HUDEP-2 (cell line): ENCODE measurements around the gene NDUFB10.
"Not testable (repeated sequence)": the region's sequence is repeated elsewhere in the genome, so short reads cannot be mapped to it uniquely, and the experiment has no call there.

Experiments used
- DNase-seq, 76 experiments: peaks; one replicate each; lab custom pipeline; 2025; ENCODE audit not compliant: unreplicated experiment in 76 of 76; lab: John Stamatoyannopoulos, UW

The NDUFB10 gene

DNA sequence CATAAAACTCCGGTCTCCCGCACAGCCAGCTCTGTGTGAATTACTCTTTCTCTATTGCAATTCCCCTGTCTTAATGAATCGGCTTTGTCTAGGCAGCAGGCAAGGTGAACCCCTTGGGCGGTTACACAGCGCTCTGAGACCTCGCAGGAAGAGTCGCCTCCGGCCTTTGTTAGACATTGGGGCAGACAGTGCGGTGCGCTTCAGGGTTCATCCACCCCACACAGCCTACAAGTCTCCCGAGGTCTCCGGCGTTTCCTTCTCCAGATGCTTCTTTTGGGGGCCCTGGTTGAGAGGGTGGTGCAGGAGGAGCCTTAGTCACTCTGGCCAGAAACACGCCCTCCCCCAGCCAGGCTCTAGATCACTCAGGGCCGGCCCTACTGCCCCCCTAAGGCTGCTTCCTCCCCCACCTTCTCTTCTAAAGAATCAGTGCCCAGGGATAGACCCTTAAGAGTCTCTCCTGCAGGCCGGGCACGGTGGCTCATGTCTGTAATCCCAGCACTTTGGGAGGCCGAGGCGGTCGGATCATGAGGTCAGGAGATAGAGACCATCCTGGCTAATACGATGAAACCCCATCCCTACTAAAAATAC, 14.6 kb upstream of the NDUFB10 start:
- no peak for DNase-seq

DNA sequence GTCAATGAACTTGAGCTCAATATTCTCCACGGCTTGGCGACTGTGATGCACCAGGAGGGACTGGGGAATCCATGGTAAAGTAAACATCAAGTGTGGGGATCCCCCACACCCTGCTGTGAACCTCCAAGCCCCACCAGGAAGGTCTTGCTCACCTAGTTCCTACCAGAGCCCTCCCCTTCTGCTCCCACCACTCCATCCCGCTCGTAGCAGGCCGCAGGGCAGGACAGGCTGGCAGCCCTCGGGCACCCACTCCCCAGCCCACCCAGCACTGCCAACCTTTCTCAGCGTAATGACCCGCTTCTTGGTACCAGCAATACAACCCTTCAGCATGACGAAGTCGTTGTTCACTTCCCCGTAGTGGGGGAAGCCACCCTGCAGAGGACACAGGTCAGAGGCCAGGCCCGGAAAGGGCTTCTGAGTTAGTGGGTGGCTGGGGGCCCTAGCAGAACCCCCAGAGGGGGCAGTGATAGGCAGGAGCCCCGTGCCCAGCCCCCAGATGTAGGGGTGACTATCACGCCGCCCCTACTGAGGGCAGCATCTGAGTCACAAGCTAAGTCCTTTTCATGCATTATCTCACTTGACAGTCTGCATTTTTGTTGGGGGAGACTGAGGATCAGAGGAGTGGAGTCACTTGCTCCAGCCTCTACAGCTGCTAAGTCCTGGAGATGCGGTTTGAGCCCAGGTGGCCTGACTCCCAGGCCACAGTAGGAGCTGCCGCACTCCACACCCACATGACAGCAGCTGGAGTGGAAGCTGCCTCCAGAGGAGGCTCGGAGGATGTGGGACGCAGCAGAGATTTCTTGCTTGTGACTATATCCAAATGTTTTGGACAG, 13.6 kb upstream of the NDUFB10 start:
- DNase-seq = peak in 1 of 76 experiments; percentile 15

DNA sequence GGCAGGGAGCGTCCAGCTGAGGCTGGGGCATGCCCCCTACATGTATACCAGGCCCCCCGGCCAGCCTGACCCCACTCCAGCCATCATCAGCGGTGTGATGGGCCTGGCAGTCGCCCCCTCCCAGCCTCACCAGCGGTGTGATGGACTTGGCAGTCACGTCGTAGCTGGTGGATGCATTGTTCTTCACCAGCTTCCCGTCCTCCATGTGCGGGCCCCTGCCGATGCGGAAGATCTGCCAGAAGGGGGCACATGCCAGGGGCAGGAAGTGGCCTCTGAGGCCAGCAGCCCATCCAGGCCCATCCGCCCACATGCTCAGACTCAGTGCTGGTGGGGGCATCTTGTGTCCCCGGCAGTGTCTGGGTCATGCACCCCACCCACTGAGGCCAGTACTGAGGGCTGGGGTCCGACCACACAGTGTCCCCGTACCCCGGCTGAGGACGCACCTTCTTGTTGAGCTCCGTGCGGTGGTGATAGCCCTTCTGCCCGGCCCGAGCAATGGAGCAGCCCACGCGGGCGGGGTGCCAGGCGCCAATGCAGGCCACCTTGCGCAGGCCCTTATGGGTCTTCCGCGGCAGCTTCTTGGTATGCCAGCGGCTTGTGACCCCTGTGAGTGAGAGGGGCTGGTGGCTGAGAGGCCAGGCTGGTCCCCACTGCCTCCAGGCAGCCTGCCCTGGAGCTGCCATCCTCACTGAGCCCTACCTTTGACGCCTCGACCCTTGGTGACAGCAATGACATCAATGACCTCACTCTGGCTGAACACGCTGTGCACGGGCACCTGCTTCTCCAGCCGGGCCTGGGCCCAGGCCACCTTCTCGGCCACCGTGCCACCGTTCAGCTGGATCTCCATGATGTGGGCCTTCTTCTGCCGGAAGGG, 12.6 kb upstream of the NDUFB10 start:
- DNase-seq = no peak

DNA sequence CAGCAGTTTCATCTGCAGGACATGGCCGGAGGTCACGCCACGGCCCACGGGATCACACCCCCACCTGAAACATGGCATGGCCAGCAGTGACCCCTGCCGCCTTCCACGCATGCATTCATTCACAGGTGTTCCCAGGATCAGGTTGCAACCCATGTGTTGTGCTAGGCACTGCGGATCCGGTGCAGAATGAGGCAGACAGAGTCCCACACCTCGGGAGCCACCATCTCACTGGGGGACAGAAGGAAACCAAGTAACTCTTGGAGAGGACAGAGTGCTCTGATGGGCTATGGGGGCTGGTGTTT, 12.0 kb upstream of the NDUFB10 start:
- no peak for DNase-seq

DNA sequence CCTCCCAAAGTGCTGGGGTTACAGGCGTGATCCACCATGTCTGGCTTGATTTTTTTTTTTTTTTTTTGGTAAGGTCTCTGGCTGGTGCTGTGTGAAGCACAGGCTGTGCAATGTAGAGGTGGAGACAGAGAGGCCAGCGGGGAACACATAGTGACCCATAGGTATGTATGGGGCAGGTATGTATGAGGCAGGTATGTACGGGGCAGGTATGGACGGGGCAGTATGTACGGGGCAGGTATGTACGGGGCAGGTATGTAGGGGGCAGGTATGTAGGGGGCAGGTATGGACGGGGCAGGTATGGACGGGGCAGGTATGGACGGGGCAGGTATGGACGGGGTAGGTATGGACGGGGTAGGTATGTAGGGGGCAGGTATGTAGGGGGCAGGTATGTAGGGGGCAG, 9.8 kb upstream of the NDUFB10 start:
- DNase-seq = no peak

DNA sequence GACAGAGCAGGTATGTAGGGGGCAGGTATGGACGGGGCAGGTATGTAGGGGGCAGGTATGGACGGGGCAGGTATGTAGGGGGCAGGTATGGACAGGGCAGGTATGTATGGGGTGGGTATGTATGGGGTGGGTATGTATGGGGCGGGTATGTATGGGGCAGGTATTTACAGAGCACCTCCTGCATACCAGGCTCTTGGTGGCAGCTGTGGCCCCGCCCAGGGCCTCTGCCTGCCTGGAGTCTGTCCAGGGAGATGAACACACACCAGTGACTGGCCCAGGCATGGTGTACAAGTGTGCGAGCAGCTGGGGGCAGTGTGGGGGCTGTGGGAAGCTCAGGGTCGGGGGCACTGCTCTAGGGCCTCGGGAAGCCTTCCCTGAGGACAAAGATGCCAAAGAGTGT, 9.3 kb upstream of the NDUFB10 start:
- peak in 8 of 76 experiments; percentile 2 to 38 (median 16) for DNase-seq

DNA sequence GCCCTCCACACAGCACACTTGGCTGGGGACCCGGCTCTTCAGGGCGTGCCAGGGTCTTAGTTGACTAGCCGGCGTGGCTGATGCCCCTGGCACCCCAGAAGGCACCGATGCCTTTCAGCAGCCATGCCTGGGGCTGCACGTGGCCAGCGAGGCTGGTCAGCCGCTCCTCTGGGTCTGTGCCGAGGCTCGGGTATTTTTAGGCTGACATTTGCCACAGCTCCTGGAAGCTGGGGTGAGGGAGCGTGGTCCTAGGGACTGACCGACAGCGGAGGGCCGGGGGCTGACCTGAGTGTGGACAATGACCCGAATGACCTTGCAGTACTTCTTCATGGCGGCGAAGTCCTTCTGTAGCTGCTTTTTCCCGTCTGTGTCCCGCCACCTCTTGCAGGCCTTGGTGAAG, 8.8 kb upstream of the NDUFB10 start:
- DNase-seq = no peak

DNA sequence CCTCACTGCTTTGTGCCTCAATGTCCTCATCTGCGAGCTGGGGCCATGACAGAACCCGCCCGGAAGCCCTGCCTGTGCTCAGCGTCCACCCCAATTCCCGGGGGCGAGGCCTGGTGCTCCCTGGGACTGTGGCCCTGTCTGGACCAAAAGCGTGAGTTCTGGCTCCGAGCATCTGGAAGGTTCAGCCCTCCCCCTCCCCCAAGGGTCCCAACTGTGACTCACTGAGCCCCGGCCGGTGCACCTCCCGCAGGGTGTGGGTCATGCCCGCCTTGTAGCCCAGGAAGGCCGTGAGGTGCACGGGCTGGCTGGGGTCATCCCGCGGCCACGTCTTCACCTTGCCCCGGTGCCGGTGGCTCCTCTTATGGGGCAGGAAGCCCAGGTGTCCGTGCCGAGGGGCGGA, 5.6 kb upstream of the NDUFB10 start:
- DNase-seq = no peak

DNA sequence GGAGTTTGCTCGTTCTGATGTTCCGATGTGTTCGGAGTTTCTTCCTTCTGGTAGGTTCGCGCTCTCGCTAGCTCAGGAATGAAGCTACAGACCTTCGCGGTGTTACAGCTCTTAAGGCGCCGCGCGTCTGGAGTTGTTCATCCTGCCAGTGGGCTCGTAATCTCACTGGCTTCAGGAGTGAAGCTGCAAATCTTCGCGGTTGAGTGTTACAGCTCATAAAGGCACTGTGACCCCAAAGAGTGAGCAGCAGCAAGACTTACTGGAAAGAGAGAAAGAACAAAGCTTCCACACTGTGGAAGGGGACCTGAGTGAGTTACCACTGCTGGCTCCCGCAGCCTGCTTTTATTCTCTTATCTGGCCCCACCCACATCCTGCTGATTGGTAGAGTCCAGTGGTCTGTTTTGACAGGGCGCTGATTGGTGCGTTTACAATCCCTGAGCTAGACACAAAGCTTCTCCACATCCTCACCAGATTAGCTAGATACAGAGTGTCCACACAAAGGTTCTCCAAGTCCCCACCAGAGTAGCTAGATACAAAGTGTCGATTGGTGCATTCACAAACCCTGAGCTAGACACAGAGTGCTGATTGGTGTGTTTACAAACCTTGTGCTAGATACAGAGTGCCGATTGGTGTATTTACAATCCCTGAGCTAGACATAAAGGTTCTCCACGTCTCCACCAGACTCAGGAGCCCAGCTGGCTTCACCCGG, 1.8 kb upstream of the NDUFB10 start:
- not testable (repeated sequence) for DNase-seq

DNA sequence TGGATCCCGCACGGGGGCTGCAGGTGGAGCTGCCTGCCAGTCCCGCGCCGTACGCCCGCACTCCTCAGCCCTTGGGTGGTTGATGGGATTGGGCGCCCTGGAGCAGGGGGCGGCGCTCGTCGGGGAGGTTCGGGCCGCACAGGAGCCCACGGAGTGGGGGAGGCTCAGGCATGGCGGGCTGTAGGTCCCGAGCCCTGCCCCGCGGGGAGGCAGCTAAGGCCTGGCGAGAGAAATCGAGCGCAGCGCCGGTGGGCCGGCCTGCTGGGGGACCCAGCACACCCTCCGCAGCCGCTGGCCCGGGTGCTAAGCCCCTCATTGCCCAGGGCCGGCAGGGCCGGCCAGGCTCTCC, 1.2 kb upstream of the NDUFB10 start:
- not testable (repeated sequence) for DNase-seq

DNA sequence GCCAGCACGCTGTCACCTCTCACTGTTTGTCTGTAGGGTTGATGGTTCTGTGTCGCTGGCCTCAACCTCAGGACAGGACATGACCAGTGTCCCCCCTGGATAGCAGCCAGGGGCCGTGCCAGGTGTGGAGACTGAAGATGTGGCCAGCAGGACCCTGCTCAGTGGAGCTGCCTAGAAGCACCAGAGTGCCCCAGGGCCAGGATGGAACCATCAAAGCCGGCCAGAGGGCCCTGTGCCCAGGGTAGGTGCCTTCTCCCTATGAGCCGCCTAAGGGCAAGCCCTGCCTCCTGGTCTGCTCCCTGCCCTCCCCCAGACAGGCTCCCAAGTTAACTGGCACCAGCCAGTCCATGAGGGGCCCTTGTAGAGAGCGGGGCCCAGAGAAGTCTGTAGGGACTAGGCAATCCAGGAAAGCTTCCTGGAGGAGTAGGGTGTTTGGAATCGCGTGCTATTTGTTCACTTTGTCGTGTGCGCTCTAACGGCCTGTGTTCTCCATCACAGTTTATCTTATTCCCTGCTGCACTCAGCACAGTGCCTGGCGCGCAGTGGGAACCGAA, 546 bp upstream of the NDUFB10 start:
- no peak for DNase-seq

DNA sequence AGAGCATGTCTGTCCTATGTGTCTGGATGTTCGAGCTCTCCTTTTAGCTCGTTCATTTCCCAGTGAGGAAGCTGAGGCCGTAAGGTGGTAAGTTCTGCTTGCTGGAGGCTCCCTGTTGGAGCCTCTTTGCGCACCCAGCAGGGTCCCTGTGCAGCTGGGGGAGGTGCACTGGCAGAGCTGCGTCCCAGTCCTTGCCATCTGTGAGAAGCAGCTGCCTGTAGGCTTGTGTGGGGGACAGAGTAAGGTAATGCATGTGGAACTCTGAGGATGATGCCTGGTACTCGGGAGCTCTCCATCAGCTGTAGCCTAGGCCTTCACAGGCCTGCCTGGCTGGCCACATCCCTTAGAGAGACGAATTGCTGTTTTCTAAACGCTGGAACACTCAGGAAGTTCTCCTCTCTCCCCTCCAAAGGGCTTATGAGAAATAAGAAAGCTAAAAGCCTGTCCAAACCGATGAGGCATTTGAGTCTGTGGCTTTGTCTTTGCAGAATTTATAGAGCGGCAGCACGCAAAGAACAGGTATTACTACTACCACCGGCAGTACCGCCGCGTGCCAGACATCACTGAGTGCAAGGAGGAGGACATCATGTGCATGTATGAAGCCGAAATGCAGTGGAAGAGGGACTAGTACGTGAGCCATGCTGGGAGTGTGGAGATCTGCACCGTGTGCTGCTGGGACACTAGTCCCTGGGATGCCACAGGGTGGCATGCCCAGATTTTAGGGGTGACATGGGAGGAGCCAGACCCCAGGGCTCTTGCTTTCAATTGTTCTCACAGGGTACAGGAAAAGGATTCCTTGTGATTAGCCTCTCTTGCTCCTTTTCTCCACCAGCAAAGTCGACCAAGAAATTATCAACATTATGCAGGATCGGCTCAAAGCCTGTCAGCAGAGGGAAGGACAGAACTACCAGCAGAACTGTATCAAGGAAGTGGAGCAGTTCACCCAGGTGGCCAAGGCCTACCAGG, 1.6 kb downstream of the NDUFB10 start:
- peak in 61 of 76 experiments; percentile 20 to 79 (median 51) for DNase-seq

DNA sequence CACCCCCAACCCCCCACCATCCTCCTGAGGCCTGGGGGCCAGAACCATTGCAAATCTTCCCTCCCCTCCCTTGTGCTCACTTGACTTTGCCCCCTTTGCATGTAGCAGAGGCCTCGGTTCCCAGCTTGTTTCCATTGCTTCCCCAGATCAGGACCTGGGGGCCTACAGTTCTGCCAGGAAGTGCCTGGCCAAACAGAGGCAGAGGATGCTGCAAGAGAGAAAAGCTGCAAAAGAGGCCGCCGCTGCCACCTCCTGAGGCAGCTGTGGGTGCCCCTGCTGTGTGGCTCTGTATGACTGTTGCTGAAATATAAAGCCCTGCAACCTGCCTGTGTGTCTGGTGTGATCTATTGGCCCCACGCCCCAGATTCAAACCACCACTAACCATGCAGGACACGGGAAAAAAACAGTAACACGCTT, 2.3 kb downstream of the NDUFB10 start:
- peak in 9 of 76 experiments; percentile 22 to 54 (median 51) for DNase-seq

DNA sequence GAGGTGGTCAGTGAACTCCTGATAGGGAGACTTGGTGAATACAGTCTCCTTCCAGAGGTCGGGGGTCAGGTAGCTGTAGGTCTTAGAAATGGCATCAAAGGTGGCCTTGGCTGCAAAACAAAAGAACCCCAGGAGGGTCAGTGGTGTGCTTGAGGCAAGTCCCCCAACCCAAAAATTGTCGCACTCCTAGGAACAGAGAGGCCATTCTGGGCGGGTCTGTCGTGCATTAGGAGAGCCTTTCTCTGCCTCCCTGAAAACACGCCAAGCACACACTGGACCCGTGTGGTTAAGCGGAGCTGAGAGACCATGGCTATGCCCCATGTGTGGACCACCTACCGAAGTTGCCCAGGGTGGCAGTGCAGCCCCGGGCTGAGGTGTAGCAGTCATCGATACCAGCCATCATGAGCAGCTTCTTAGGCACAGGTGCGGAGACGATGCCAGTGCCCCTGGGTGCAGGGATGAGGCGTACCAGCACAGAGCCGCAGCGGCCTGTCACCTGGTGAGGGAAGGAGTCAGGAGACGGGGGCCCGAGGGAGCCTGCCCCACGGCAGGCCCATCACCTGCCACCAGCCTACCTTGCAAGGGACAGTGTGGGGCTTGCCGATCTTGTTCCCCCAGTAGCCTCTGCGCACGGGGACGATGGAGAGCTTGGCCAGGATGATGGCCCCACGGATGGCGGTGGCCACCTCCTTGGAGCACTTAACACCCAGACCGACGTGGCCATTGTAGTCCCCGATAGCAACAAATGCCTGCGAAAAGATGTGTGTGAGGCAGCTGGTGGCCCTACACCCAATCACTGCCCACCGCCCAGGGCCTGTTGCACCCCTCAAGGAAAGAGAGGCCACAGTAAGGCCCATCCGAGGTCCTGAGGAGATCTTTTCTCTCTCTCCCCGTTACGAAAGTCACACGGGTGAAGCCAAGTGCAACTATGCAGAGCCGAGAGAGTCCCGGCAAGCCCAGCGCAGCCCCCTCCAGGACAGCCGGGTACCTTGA, 3.1 kb downstream of the NDUFB10 start:
- not testable (repeated sequence) for DNase-seq

DNA sequence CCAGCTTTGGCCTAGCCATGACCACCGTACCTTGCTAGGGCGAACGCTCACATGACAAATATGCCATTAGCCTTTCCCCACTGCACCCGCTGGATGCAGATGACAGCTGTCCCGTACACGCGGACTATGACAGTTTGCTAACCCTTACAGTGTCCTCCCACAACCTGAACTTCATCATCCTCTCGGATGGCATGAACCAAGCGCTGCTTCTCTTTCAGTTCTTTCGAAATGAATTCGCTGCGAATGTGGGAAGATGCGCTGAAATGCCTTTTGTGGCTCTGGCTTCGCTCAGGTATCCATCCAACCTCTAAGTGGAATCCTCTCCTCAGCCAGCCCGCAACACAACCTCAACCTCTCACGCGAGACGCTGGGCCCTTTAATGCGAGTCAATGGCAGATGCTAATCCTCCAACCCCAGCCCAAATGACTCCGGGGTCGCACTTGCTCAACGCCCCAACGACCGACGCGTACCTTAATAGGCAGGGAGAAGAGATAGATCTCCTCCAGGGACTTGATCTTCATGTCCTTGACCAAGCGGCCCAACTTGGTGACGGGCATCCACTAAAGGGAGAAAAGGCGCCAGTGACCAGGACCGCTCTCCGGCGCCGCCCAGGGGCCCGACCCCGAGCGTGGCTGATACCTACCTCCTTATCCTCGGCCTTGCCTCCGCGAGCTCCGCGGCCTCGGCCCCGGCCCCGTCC, 4.6 kb downstream of the NDUFB10 start:
- DNase-seq = peak in 24 of 76 experiments; percentile 22 to 84 (median 48)

DNA sequence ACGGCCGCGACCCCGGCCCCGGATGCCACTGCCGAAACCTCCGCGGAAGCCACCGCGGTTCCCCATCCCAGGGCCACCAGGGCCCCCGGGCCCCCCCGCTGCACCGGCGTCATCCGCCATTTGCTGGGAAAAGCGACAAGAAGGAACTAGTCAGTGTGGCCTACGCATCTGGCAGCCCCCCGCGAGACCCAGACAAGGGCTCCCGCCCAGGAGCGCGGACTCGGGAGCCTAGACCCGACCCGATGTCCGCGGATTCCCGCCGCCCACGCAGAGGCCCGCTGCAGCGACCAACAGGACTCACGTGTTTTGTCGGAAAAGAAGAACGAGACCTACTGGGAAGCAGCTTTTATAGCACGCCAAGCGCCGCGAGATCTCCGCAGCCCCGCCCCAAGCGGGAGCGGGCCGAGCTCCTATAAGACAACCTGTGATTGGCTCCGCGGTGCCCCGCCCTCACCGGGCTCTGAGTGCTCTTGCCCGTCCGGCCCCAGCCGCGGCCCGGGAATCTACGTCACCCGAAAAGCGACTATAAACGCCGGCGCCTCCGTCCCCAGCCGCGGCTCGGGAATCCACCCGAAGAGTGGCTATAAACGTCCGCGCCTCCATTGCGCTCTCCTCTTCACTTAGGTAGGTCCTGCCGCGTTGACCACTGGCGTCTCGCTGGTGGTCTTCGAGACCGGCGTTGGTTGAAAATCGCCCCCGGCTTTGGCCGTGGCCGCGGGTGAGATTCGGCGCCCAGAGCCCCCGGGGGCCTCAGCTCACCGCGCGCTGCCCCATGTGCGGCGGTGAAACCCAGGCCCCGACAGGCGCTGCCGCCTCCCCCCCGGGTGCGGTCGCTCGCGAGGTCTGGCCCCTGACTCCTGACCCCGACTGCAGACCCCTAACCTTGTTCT, 5.4 kb downstream of the NDUFB10 start, which contains the start of gene RPS2:
RPS2 (minus strand) TSS at position 321 of the 890 bp plus-strand sequence; CDS start at position 120, 201 bp downstream.
- peak in 75 of 76 experiments; percentile 64 to 98 (median 96) for DNase-seq
